Activated naive CD8-positive, alpha-beta T cell (primary cell): Measurements from ENCODE around the gene RBM11.

Source experiments
- H3K27ac Mint-ChIP-seq: one replicate; pipeline ENCODE4 v1.8.0; 2021; ENCODE audit warnings: mixed read lengths
- H3K27me3 Mint-ChIP-seq: one replicate; pipeline ENCODE4 v1.8.0; 2021; ENCODE audit warnings: mixed read lengths
- H3K36me3 Mint-ChIP-seq: one replicate; pipeline ENCODE4 v1.8.0; 2021; ENCODE audit warnings: mixed read lengths
- H3K4me1 Mint-ChIP-seq: one replicate; pipeline ENCODE4 v1.8.0; 2021; ENCODE audit warnings: low read depth, mixed read lengths
- H3K4me3 Mint-ChIP-seq: one replicate; pipeline ENCODE4 v1.8.0; 2021; ENCODE audit warnings: mild to moderate bottlenecking, mixed read lengths
- H3K9me3 Mint-ChIP-seq: one replicate; pipeline ENCODE4 v1.8.0; 2021; ENCODE audit warnings: low read depth, mixed read lengths

The RBM11 gene

GRCh38 chr21:14251336-14251735 lies 35.4 kb downstream of the RBM11 start:
- H3K36me3 Mint-ChIP-seq: peaks cover 3% of the 10 kb centered on the region
- H3K9me3 Mint-ChIP-seq: no peaks in the 10 kb centered on the region
- H3K27ac Mint-ChIP-seq: no peak overlapping the region
- peaks cover 3% of the 10 kb centered on the region for H3K4me1 Mint-ChIP-seq
- H3K27me3 Mint-ChIP-seq: peaks cover 6% of the 10 kb centered on the region
- H3K4me3 Mint-ChIP-seq: no peak overlapping the region

GRCh38 chr21:14259747-14260146 lies 43.8 kb downstream of the RBM11 start:
- Mint-ChIP-seq H3K4me3 (no peak overlapping the region), H3K9me3 (no peaks in the 10 kb centered on the region), H3K27me3 (peaks cover 2% of the 10 kb centered on the region), H3K4me1 (peaks cover 2% of the 10 kb centered on the region), H3K36me3 (no peaks in the 10 kb centered on the region), H3K27ac (no peak overlapping the region)

- Mint-ChIP-seq H3K36me3 (no peaks in the 10 kb centered on the region), H3K4me3 (no peak overlapping the region), H3K9me3 (no peaks in the 10 kb centered on the region), H3K4me1 (peaks cover 2% of the 10 kb centered on the region), H3K27me3 (peaks cover 2% of the 10 kb centered on the region), H3K27ac (no peak overlapping the region)
Measured at GRCh38 chr21:14260174-14260764, 44.3 kb downstream of the RBM11 start.

- peaks cover 2% of the 10 kb centered on the region for H3K4me1 Mint-ChIP-seq
- no peaks in the 10 kb centered on the region for H3K36me3 Mint-ChIP-seq
- no peak overlapping the region for H3K27ac Mint-ChIP-seq
- peaks cover 2% of the 10 kb centered on the region for H3K27me3 Mint-ChIP-seq
- H3K9me3 Mint-ChIP-seq: no peaks in the 10 kb centered on the region
- no peak overlapping the region for H3K4me3 Mint-ChIP-seq
Measured at GRCh38 chr21:14262039-14262438, 46.1 kb downstream of the RBM11 start.

GRCh38 chr21:14263879-14264278 lies 47.9 kb downstream of the RBM11 start:
- Mint-ChIP-seq H3K4me3 (no peak overlapping the region), H3K27me3 (peaks cover 2% of the 10 kb centered on the region), H3K36me3 (no peaks in the 10 kb centered on the region), H3K4me1 (peaks cover 2% of the 10 kb centered on the region), H3K9me3 (no peaks in the 10 kb centered on the region), H3K27ac (no peak overlapping the region)

- H3K27ac Mint-ChIP-seq: no peak overlapping the region
- no peaks in the 10 kb centered on the region for H3K36me3 Mint-ChIP-seq
- peaks cover 2% of the 10 kb centered on the region for H3K4me1 Mint-ChIP-seq
- no peaks in the 10 kb centered on the region for H3K9me3 Mint-ChIP-seq
- H3K4me3 Mint-ChIP-seq: no peak overlapping the region
- H3K27me3 Mint-ChIP-seq: peaks cover 2% of the 10 kb centered on the region
Measured at GRCh38 chr21:14265023-14265422, 49.1 kb downstream of the RBM11 start.

- Mint-ChIP-seq H3K27ac (no peak overlapping the region), H3K36me3 (no peaks in the 10 kb centered on the region), H3K4me3 (no peak overlapping the region), H3K9me3 (no peaks in the 10 kb centered on the region), H3K4me1 (peaks cover 2% of the 10 kb centered on the region), H3K27me3 (peaks cover 7% of the 10 kb centered on the region)
Measured at GRCh38 chr21:14267076-14267475, 51.1 kb downstream of the RBM11 start.

- Mint-ChIP-seq H3K27ac (no peak overlapping the region), H3K9me3 (no peaks in the 10 kb centered on the region), H3K4me1 (peaks cover 3% of the 10 kb centered on the region), H3K4me3 (no peak overlapping the region), H3K27me3 (peaks cover 20% of the 10 kb centered on the region), H3K36me3 (no peaks in the 10 kb centered on the region)
Measured at GRCh38 chr21:14270631-14271030, 54.7 kb downstream of the RBM11 start.

- Mint-ChIP-seq H3K27ac (no peak overlapping the region), H3K36me3 (no peaks in the 10 kb centered on the region), H3K27me3 (peaks cover 20% of the 10 kb centered on the region), H3K9me3 (no peaks in the 10 kb centered on the region), H3K4me3 (no peak overlapping the region), H3K4me1 (peaks cover 3% of the 10 kb centered on the region)
Measured at GRCh38 chr21:14271053-14271452, 55.1 kb downstream of the RBM11 start.

GRCh38 chr21:14271641-14272040 lies 55.7 kb downstream of the RBM11 start:
- peaks cover 20% of the 10 kb centered on the region for H3K27me3 Mint-ChIP-seq

GRCh38 chr21:14273736-14274538 lies 58.0 kb downstream of the RBM11 start:
- Mint-ChIP-seq H3K9me3 (no peaks in the 10 kb centered on the region), H3K36me3 (no peaks in the 10 kb centered on the region), H3K4me3 (peak overlapping the region; percentile 8), H3K27ac (no peak overlapping the region), H3K27me3 (peaks cover 23% of the 10 kb centered on the region), H3K4me1 (peaks cover 3% of the 10 kb centered on the region)

More at GRCh38 chr21:14271641-14272040, 55.7 kb downstream of the RBM11 start:
- no peak overlapping the region for H3K27ac Mint-ChIP-seq
- H3K4me1 Mint-ChIP-seq: peaks cover 3% of the 10 kb centered on the region
- no peak overlapping the region for H3K4me3 Mint-ChIP-seq
- H3K9me3 Mint-ChIP-seq: no peaks in the 10 kb centered on the region
- H3K36me3 Mint-ChIP-seq: no peaks in the 10 kb centered on the region

GRCh38 chr21:14275702-14276205 lies 59.8 kb downstream of the RBM11 start:
- Mint-ChIP-seq H3K36me3 (no peaks in the 10 kb centered on the region), H3K4me3 (no peak overlapping the region), H3K27ac (no peak overlapping the region), H3K9me3 (no peaks in the 10 kb centered on the region), H3K27me3 (peaks cover 21% of the 10 kb centered on the region), H3K4me1 (peaks cover 3% of the 10 kb centered on the region)
